Measurements from ENCODE around the gene MAGED1. TPM values are rescaled to one million over a fixed set of nuclear protein-coding genes. Genes with fewer than 3 reads are reported as not detected.

The MAGED1 gene
- total RNA-seq, 1 donor from 2014 or later: 53.0 TPM

GRCh38 chrX:51891245-51891644 lies 2.2 kb upstream of the MAGED1 start:
- Histone ChIP-seq H3K36me3 (no peaks in the 10 kb centered on the region), H3K4me1 (no peaks in the 10 kb centered on the region), H3K27ac (no peak overlapping the region), H3K4me3 (no peak overlapping the region), H3K9me3 (no peaks in the 10 kb centered on the region), H3K27me3 (ENCODE audit: low read depth) (no peaks in the 10 kb centered on the region)
- intact Hi-C loops (cut with DNase I): no loop called here
- DNase-seq (no peak), ATAC-seq (no peak)
- TF ChIP-seq CTCF (IDR thresholded peaks at IDR 0.05): no peak

- H3K27me3 ChIP-seq (ENCODE audit: low read depth): no peaks in the 10 kb centered on the region
- no peak for TF ChIP-seq CTCF (IDR thresholded peaks at IDR 0.05)
- no peak overlapping the region for H3K4me3 ChIP-seq
- ATAC-seq: no peak
- no peaks in the 10 kb centered on the region for H3K4me1 ChIP-seq
- H3K27ac ChIP-seq: peak overlapping the region; percentile 36
- no peak for DNase-seq
- H3K36me3 ChIP-seq: no peaks in the 10 kb centered on the region
- intact Hi-C loops (cut with DNase I): no loop called here
- no peaks in the 10 kb centered on the region for H3K9me3 ChIP-seq
Observed at GRCh38 chrX:51891821-51892551, 1.4 kb upstream of the MAGED1 start.

GRCh38 chrX:51893931-51894696 lies 691 bp downstream of the MAGED1 start:
- intact Hi-C loops (cut with DNase I): no loop called here
- peak overlapping the region; percentile 60 for H3K27ac ChIP-seq
- H3K4me3 ChIP-seq: peak overlapping the region; percentile 58
- ATAC-seq (peak; percentile 11 to 38), DNase-seq (no peak)
- TF ChIP-seq CTCF (IDR thresholded peaks at IDR 0.05): no peak
- no peaks in the 10 kb centered on the region for H3K9me3 ChIP-seq
- H3K36me3 ChIP-seq: peaks cover 14% of the 10 kb centered on the region
- no peaks in the 10 kb centered on the region for H3K4me1 ChIP-seq
- no peaks in the 10 kb centered on the region for H3K27me3 ChIP-seq (ENCODE audit: low read depth)

GRCh38 chrX:51894697-51895336 lies 1.4 kb downstream of the MAGED1 start:
- no peak for TF ChIP-seq CTCF (IDR thresholded peaks at IDR 0.05)
- no peaks in the 10 kb centered on the region for H3K9me3 ChIP-seq
- no peaks in the 10 kb centered on the region for H3K27me3 ChIP-seq (ENCODE audit: low read depth)
- peak overlapping the region; percentile 58 for H3K4me3 ChIP-seq
- H3K36me3 ChIP-seq: peaks cover 21% of the 10 kb centered on the region
- intact Hi-C loops (cut with DNase I): no loop called here
- peak; percentile 12 to 14 for ATAC-seq
- no peaks in the 10 kb centered on the region for H3K4me1 ChIP-seq
- DNase-seq: no peak
- H3K27ac ChIP-seq: peak overlapping the region; percentile 60

- intact Hi-C loops (cut with DNase I): no loop called here
- Histone ChIP-seq H3K27ac (no peak overlapping the region), H3K27me3 (ENCODE audit: low read depth) (no peaks in the 10 kb centered on the region), H3K4me3 (no peak overlapping the region), H3K9me3 (no peaks in the 10 kb centered on the region), H3K4me1 (no peaks in the 10 kb centered on the region), H3K36me3 (peaks cover 38% of the 10 kb centered on the region)
- ATAC-seq: no peak
- DNase-seq: no peak
- no peak for TF ChIP-seq CTCF (IDR thresholded peaks at IDR 0.05)
Observed at GRCh38 chrX:51896626-51897025, 3.2 kb downstream of the MAGED1 start.

All from lower lobe of right lung (tissue), 2 donors.